GM06990 (cell line): ENCODE results near the gene KBTBD7.

Experiments used
- DNase-seq: peaks from one replicate; pipeline ENCODE4 v3.0.0-alpha.2; 2011; ENCODE audit not compliant: insufficient read length; ENCODE audit errors: extremely low read depth
- H3K27me3 ChIP-seq: replicated peaks from 2 replicates; pipeline ENCODE4 v1.6.0; 2011; ENCODE audit warnings: low read length; ENCODE audit not compliant: control insufficient read depth, insufficient read depth
- H3K36me3 ChIP-seq: 2 replicates; pipeline ENCODE4 v1.5.1; 2011; ENCODE audit warnings: low read length; ENCODE audit not compliant: control insufficient read depth, insufficient read depth
- H3K4me3 ChIP-seq: replicated peaks from 2 replicates; pipeline ENCODE4 v1.5.1; 2011; ENCODE audit warnings: low read depth, mild to moderate bottlenecking, control low read depth, low read length
- TF ChIP-seq, protein P1 (sequence below): IDR thresholded peaks from 2 replicates; pipeline ENCODE4 v1.5.1; 2011; ENCODE audit warnings: low read length, control low read depth, mild to moderate bottlenecking, inconsistent platforms; ENCODE audit not compliant: insufficient read depth, poor library complexity, severe bottlenecking

Gene KBTBD7

DNA sequence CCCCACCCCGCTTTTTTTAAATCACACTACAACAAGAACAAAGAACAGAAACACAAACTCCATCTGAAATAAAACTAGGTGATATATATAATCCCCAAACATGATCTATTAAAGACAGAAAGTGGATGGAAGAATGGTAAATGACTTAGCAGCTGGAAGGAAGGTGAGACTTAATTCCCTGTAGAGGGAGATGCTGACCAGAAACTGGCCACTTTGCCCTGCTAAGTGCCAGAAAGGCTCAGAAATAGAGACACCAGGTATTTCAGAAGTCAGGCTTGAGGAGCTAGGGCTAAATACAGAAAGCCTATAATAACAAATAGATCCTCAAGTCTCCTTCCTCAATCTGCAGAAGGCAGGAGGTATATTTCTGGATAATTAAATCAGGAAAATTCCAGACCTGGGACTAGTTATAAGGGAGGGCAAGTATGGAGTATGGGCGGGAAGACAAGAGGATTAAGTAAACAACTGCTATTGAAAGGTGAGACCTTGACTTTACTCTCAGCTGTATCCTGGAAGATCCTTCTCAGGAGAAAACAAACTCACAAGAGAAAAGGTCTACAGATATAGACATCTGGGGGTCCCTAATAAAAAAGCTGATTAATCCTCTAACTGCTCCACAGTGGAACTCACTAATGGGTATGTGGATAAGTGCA, 36.8 kb upstream of the KBTBD7 start:
- TF ChIP-seq, protein P1, sequence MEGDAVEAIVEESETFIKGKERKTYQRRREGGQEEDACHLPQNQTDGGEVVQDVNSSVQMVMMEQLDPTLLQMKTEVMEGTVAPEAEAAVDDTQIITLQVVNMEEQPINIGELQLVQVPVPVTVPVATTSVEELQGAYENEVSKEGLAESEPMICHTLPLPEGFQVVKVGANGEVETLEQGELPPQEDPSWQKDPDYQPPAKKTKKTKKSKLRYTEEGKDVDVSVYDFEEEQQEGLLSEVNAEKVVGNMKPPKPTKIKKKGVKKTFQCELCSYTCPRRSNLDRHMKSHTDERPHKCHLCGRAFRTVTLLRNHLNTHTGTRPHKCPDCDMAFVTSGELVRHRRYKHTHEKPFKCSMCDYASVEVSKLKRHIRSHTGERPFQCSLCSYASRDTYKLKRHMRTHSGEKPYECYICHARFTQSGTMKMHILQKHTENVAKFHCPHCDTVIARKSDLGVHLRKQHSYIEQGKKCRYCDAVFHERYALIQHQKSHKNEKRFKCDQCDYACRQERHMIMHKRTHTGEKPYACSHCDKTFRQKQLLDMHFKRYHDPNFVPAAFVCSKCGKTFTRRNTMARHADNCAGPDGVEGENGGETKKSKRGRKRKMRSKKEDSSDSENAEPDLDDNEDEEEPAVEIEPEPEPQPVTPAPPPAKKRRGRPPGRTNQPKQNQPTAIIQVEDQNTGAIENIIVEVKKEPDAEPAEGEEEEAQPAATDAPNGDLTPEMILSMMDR: no peak
- no peak for DNase-seq
- no peaks in the 10 kb centered on the region for H3K27me3 ChIP-seq
- H3K4me3 ChIP-seq: no peak overlapping the region
- H3K36me3 ChIP-seq: peaks cover 2% of the 10 kb centered on the region

- peaks cover 2% of the 10 kb centered on the region for H3K36me3 ChIP-seq
- H3K4me3 ChIP-seq: no peak overlapping the region
- H3K27me3 ChIP-seq: no peaks in the 10 kb centered on the region
- TF ChIP-seq, protein P1: no peak
- DNase-seq: no peak
Measured at GRCh38 chr13:41229356-41229755, 35.0 kb upstream of the KBTBD7 start.

DNA sequence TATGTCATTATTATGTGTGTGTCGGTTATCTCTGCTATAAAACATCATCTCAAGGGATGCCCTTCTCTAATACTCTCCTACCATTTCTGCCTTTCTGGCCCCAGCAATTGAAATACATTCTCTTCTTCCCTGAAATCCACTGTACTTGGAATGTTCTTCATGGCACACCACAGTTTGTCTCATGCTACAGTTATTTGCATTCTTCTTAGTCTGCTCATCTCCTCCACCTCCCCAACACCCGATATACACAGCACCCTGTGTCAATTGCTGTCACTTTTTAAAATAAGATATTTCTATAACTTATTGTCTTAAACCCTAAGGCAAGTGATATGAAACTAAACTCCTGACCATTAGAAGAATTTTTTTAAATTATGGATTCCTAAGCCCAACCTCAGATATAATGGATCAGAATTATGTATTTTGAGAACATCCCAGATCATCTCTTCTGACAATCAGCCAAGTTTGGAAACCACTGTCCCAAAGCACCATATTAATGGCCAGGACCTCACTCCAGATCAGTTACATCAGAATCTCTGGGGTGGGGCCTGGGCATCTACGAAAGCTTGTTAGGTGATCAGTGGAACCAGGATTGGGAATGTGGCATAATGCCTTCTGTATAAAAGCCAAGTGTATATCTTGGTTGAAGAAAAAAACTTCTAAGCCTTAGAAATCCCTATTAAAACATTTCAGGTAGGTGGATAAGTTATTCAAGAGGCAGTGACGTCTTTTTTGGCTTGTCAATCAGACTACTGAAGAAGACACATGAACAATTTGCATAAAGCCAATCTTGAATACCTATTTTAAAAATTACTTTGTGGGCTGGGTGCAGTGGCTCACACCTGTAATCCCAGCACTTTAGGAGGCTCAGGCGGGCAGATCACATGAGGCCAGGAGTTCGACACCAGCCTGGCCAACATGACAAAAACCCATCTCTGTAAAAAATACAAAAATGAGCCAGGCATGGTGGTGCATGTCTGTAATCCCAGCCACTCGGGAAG, 30.0 kb upstream of the KBTBD7 start:
- TF ChIP-seq, protein P1: no peak
- Histone ChIP-seq H3K4me3 (no peak overlapping the region), H3K36me3 (peaks cover 2% of the 10 kb centered on the region), H3K27me3 (no peaks in the 10 kb centered on the region)
- no peak for DNase-seq

- TF ChIP-seq, protein P1: peak; percentile 76
- DNase-seq: no peak
- H3K4me3 ChIP-seq: no peak overlapping the region
- H3K27me3 ChIP-seq: no peaks in the 10 kb centered on the region
- H3K36me3 ChIP-seq: peaks cover 2% of the 10 kb centered on the region
Measured at GRCh38 chr13:41222259-41222852, 28.0 kb upstream of the KBTBD7 start.

DNA sequence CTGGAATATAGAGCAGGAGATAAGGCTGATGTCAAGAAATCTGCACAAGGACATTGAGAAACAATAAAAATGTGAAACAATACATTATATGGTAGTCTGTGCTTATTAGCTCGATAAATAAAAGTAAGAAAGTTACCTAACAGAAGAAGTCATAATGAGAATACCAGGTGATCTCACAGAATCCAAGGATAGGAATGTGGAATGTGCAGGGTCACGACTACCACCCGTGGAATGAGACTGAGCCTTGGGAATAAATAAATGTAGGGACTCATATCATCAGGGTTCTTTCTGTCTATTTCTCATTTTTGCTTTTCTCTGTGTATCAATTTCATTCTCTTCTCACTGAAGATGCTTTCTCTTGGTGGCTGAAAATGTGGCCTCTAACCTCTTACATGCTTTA, 26.0 kb upstream of the KBTBD7 start:
- Histone ChIP-seq H3K4me3 (no peak overlapping the region), H3K27me3 (no peaks in the 10 kb centered on the region), H3K36me3 (no peaks in the 10 kb centered on the region; the same call in 1 of the 2 replicates)
- TF ChIP-seq, protein P1: no peak
- no peak for DNase-seq
